HEK293 (cell line): ENCODE results near the gene SLC8A2.
A peak's percentile ranks its signal among the peaks of the same experiment; 100 is the strongest.
"Not testable (repeated sequence)": the region's sequence is repeated elsewhere in the genome, so short reads cannot be mapped to it uniquely, and the experiment has no call there.

Source experiments
- CTCF ChIA-PET: fragments of 350-600 bp; formaldehyde crosslinking; extraction: SDS; loops from one replicate; lab custom pipeline; 2021; ENCODE audit warnings: antibody characterized with exemption; lab: Yijun Ruan, JAX
- POLR2A ChIA-PET: fragments of 300-600 bp; formaldehyde crosslinking; extraction: SDS; loops from one replicate; lab custom pipeline; 2020; ENCODE audit warnings: antibody characterized with exemption, inconsistent platforms; lab: Yijun Ruan, JAX
- H3K27ac ChIP-seq: fragments of 200-500 bp; sonication (Bioruptor generic); 2 replicates; pipeline ENCODE4 v1.5.1; 2014; ENCODE audit warnings: low read depth, low read length, control low read depth, inconsistent platforms; ENCODE audit errors: extremely low read depth
- H3K36me3 ChIP-seq, 2 experiments: fragments of 200-500 bp in 1 of 2; sonication (Bioruptor generic) in 1 of 2; 1 replicate in 1 of 2; 2 replicates in 1 of 2; pipeline ENCODE4 v1.5.1; 2014 to 2017; ENCODE audit warnings: inconsistent platforms in 2 of 2, low read length in 2 of 2; ENCODE audit not compliant: control insufficient read depth in 2 of 2, insufficient read depth in 1 of 2
- H3K4me1 ChIP-seq: fragments of 200-500 bp; sonication (Bioruptor generic); 2 replicates; pipeline ENCODE4 v1.5.1; 2014; ENCODE audit warnings: mild to moderate bottlenecking, low read length, inconsistent platforms; ENCODE audit not compliant: control insufficient read depth, insufficient read depth
- H3K4me3 ChIP-seq: 2 replicates; pipeline ENCODE4 v1.5.1; 2011; ENCODE audit warnings: low read depth, mild to moderate bottlenecking, control low read depth, low read length, moderate library complexity
- H3K9me3 ChIP-seq: fragments of 200-500 bp; sonication (Bioruptor generic); 2 replicates; pipeline ENCODE4 v1.5.1; 2014; ENCODE audit warnings: low read depth, low read length, inconsistent platforms; ENCODE audit not compliant: control insufficient read depth, insufficient read depth
- GLI4 ChIP-seq: fragments of 450-650 bp; formaldehyde crosslinking; IDR thresholded peaks from 2 replicates; pipeline ENCODE4 v1.5.1; 2016; ENCODE audit warnings: missing biosample characterization, missing genetic modification characterization
- KLF1 ChIP-seq: fragments of 450-650 bp; formaldehyde crosslinking; IDR thresholded peaks from 2 replicates; pipeline ENCODE4 v1.5.1; 2016; ENCODE audit warnings: missing biosample characterization, missing genetic modification characterization
- ZBTB20 ChIP-seq: fragments of 450-650 bp; formaldehyde crosslinking; IDR thresholded peaks from 2 replicates; pipeline ENCODE4 v1.5.1; 2016; ENCODE audit warnings: missing biosample characterization, missing genetic modification characterization
- ZEB2 ChIP-seq: fragments of 450-650 bp; formaldehyde crosslinking; IDR thresholded peaks from 2 replicates; pipeline ENCODE4 v1.5.1; 2016; ENCODE audit warnings: missing biosample characterization, missing genetic modification characterization
- ZNF121 ChIP-seq: fragments of 450-650 bp; formaldehyde crosslinking; IDR thresholded peaks from 2 replicates; pipeline ENCODE4 v1.5.1; 2016; ENCODE audit warnings: missing biosample characterization, missing genetic modification characterization
- ZNF23 ChIP-seq: fragments of 450-650 bp; formaldehyde crosslinking; IDR thresholded peaks from 2 replicates; pipeline ENCODE4 v1.5.1; 2016; ENCODE audit warnings: missing biosample characterization, missing genetic modification characterization, borderline replicate concordance
- ZNF341 ChIP-seq: fragments of 450-650 bp; formaldehyde crosslinking; IDR thresholded peaks from 2 replicates; pipeline ENCODE4; 2016; ENCODE audit warnings: low read depth, missing biosample characterization, missing genetic modification characterization
- ZNF529 ChIP-seq: fragments of 450-650 bp; formaldehyde crosslinking; IDR thresholded peaks from 2 replicates; pipeline ENCODE4 v1.5.1; 2017; ENCODE audit warnings: missing genetic modification characterization, missing biosample characterization; ENCODE audit not compliant: insufficient replicate concordance
- ZNF621 ChIP-seq: fragments of 450-650 bp; formaldehyde crosslinking; IDR thresholded peaks from 2 replicates; pipeline ENCODE4 v1.5.1; 2017; ENCODE audit warnings: missing biosample characterization, missing genetic modification characterization
- ZNF629 ChIP-seq: fragments of 450-650 bp; formaldehyde crosslinking; IDR thresholded peaks from 2 replicates; pipeline ENCODE4 v1.5.1; 2017; ENCODE audit warnings: missing biosample characterization, missing genetic modification characterization
- ZNF776 ChIP-seq: fragments of 450-650 bp; formaldehyde crosslinking; IDR thresholded peaks from 2 replicates; pipeline ENCODE4 v1.5.0; 2017; ENCODE audit warnings: missing biosample characterization, missing genetic modification characterization, borderline replicate concordance
- TF ChIP-seq, protein P1 (sequence below): fragments of 450-650 bp; formaldehyde crosslinking; IDR thresholded peaks from 2 replicates; pipeline ENCODE4 v1.5.1; 2016; ENCODE audit warnings: missing biosample characterization, missing genetic modification characterization
- TF ChIP-seq, protein P2 (sequence below): fragments of 450-650 bp; formaldehyde crosslinking; IDR thresholded peaks from 2 replicates; pipeline ENCODE4 v1.5.1; 2017; ENCODE audit warnings: missing biosample characterization, missing genetic modification characterization
- TF ChIP-seq, protein P3 (sequence below): fragments of 450-650 bp; IDR thresholded peaks from 2 replicates; pipeline ENCODE4 v1.5.1; 2018; ENCODE audit warnings: missing biosample characterization, missing genetic modification characterization
- TF ChIP-seq, protein P4 (sequence below): fragments of 450-650 bp; formaldehyde crosslinking; IDR thresholded peaks from 2 replicates; pipeline ENCODE4; 2016; ENCODE audit warnings: missing biosample characterization, missing genetic modification characterization
- TF ChIP-seq, protein P5 (sequence below): fragments of 450-650 bp; formaldehyde crosslinking; IDR thresholded peaks from 2 replicates; pipeline ENCODE4 v1.5.1; 2016; ENCODE audit warnings: missing biosample characterization, missing genetic modification characterization

The SLC8A2 gene

DNA sequence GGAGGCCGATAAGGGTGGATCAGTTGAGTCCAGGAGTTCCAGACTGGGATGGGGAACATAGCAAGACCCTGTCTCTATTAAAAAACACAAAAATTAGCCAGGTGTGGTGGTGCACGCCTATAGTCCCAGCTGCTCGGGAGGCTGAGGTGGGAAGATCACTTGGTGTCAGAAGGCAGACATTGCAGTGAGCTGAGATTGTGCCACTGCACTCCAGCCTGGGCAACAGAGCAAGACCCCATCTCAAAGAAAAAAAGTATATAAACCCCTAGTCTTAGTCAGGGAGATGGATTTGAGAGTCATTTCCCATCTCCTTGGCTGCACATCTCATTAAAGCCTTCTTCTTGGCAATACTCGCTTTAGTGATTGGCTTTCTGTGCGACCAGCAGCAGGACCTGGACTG lies 87.8 kb downstream of the SLC8A2 start:
- POLR2A ChIA-PET: interaction anchor here (0.6 to 0.7 kb wide), 2 partner anchors 35 to 108 kb away, joined by 3 to 10 read pairs; partner anchors contain the start of gene DHX34
- peak; percentile 92 for TF ChIP-seq ZNF121 (tag by site-specific recombination)
- TF ChIP-seq, protein P1, sequence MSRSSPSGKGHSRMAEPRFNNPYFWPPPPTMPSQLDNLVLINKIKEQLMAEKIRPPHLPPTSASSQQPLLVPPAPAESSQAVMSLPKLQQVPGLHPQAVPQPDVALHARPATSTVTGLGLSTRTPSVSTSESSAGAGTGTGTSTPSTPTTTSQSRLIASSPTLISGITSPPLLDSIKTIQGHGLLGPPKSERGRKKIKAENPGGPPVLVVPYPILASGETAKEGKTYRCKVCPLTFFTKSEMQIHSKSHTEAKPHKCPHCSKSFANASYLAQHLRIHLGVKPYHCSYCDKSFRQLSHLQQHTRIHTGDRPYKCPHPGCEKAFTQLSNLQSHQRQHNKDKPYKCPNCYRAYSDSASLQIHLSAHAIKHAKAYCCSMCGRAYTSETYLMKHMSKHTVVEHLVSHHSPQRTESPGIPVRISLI (tag by site-specific recombination): 0 out of 2 replicates have a peak, but pooled peaks have one; percentile 58
- H3K27ac ChIP-seq, H3K4me1 ChIP-seq, H3K9me3 ChIP-seq, H3K4me3 ChIP-seq: not testable (repeated sequence)
- CTCF ChIA-PET: interaction anchor here (0.6 to 1.5 kb wide), 4 partner anchors 8 to 32 kb away, joined by 3 to 18 read pairs (median 4); no protein-coding TSS in a partner anchor
- peaks cover 11 to 34% of the 10 kb centered on the region in 2 experiments for H3K36me3 ChIP-seq

DNA sequence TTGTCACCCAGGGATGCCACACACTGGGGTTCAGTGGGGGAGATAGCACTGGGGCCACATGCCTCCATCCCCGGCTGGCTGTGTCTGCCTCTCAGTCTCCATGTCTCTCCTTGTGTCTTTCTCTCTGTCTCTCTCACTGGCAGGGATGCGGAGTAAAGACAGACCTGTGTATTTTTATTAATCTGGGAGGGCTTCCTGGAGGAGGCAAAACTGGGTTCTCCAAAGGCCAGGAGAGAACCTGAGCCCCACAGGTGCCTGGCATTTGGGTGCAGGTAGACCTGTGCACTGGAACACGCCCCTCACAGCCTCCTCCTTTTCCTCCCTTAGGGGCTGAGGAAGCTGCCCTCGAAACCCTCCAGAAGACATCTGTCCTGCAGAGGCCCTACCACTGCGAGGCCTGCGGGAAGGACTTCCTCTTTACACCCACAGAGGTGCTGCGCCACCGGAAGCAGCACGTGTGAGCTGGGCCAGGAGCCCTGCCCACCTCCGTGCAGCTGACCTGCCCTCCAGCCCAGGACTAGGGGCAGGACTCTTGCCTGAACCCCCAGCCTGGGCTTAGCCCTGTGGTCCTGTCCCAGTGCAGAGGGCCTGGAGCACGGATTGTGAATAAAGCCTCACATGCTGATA lies 89.9 kb downstream of the SLC8A2 start:
- H3K4me3 ChIP-seq: no peak overlapping the region
- H3K27ac ChIP-seq: no peak overlapping the region
- H3K36me3 ChIP-seq: peaks cover 13 to 51% of the 10 kb centered on the region in 2 experiments
- ChIA-PET POLR2A (no interaction called here), CTCF (interaction anchor here (2.1 kb wide), 1 partner anchor 9 kb away, joined by 13 read pairs; no protein-coding TSS in a partner anchor)
- TF ChIP-seq ZBTB20 (tag by site-specific recombination) (no peak), ZNF529 (tag by site-specific recombination) (no peak)
- TF ChIP-seq, protein P2, sequence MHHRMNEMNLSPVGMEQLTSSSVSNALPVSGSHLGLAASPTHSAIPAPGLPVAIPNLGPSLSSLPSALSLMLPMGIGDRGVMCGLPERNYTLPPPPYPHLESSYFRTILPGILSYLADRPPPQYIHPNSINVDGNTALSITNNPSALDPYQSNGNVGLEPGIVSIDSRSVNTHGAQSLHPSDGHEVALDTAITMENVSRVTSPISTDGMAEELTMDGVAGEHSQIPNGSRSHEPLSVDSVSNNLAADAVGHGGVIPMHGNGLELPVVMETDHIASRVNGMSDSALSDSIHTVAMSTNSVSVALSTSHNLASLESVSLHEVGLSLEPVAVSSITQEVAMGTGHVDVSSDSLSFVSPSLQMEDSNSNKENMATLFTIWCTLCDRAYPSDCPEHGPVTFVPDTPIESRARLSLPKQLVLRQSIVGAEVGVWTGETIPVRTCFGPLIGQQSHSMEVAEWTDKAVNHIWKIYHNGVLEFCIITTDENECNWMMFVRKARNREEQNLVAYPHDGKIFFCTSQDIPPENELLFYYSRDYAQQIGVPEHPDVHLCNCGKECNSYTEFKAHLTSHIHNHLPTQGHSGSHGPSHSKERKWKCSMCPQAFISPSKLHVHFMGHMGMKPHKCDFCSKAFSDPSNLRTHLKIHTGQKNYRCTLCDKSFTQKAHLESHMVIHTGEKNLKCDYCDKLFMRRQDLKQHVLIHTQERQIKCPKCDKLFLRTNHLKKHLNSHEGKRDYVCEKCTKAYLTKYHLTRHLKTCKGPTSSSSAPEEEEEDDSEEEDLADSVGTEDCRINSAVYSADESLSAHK: peak; percentile 16; the same call in 1 of the 2 replicates
- H3K9me3 ChIP-seq: no peaks in the 10 kb centered on the region
- no peaks in the 10 kb centered on the region; the same call in 1 of the 2 replicates for H3K4me1 ChIP-seq

DNA sequence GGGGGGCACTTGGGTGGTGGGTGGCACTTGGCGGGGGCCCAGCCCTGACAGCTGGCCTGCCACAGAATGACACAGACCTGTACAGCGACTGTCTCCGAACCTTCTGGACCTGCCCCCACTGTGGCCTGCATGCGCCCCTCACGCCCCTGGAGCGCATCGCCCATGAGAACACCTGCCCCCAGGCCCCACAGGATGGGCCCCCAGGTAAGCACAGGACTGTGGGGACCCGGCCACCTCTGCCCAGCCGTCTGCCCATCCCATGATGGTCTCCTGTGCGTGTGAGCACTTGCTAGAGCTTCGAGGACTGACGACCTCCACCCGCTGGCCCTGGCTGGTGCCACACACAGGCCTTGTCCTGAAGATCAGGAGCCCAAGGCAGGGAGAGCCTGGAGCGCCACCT lies 90.6 kb downstream of the SLC8A2 start:
- Histone ChIP-seq H3K27ac (no peak overlapping the region), H3K36me3 (peaks cover 13 to 58% of the 10 kb centered on the region in 2 experiments), H3K4me3 (no peak overlapping the region), H3K9me3 (no peaks in the 10 kb centered on the region), H3K4me1 (no peaks in the 10 kb centered on the region; the same call in 1 of the 2 replicates)
- POLR2A ChIA-PET: interaction anchor here (1.2 kb wide), 1 partner anchor 32 kb away, joined by 3 read pairs; the partner anchor contains the start of gene DHX34
- CTCF ChIA-PET: interaction anchor here (2.1 kb wide), 1 partner anchor 10 kb away, joined by 13 read pairs; no protein-coding TSS in a partner anchor
- no peak for TF ChIP-seq GLI4 (tag by site-specific recombination)
- TF ChIP-seq ZNF341 (tag by site-specific recombination): no peak
- TF ChIP-seq KLF1 (tag by site-specific recombination): no peak
- TF ChIP-seq ZNF23 (tag by site-specific recombination): no peak
- TF ChIP-seq, protein P3, sequence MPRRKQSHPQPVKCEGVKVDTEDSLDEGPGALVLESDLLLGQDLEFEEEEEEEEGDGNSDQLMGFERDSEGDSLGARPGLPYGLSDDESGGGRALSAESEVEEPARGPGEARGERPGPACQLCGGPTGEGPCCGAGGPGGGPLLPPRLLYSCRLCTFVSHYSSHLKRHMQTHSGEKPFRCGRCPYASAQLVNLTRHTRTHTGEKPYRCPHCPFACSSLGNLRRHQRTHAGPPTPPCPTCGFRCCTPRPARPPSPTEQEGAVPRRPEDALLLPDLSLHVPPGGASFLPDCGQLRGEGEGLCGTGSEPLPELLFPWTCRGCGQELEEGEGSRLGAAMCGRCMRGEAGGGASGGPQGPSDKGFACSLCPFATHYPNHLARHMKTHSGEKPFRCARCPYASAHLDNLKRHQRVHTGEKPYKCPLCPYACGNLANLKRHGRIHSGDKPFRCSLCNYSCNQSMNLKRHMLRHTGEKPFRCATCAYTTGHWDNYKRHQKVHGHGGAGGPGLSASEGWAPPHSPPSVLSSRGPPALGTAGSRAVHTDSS (tag by site-specific recombination): no peak
- TF ChIP-seq ZNF621: no peak
- no peak for TF ChIP-seq ZNF629 (tag by site-specific recombination)
- no peak for TF ChIP-seq ZNF776 (tag by site-specific recombination)
- TF ChIP-seq, protein P4, sequence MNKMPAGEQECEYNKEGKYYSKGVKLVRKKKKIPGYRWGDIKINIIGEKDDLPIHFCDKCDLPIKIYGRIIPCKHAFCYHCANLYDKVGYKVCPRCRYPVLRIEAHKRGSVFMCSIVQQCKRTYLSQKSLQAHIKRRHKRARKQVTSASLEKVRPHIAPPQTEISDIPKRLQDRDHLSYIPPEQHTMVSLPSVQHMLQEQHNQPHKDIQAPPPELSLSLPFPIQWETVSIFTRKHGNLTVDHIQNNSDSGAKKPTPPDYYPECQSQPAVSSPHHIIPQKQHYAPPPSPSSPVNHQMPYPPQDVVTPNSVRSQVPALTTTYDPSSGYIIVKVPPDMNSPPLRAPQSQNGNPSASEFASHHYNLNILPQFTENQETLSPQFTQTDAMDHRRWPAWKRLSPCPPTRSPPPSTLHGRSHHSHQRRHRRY (tag by site-specific recombination): no peak
- TF ChIP-seq, protein P5, sequence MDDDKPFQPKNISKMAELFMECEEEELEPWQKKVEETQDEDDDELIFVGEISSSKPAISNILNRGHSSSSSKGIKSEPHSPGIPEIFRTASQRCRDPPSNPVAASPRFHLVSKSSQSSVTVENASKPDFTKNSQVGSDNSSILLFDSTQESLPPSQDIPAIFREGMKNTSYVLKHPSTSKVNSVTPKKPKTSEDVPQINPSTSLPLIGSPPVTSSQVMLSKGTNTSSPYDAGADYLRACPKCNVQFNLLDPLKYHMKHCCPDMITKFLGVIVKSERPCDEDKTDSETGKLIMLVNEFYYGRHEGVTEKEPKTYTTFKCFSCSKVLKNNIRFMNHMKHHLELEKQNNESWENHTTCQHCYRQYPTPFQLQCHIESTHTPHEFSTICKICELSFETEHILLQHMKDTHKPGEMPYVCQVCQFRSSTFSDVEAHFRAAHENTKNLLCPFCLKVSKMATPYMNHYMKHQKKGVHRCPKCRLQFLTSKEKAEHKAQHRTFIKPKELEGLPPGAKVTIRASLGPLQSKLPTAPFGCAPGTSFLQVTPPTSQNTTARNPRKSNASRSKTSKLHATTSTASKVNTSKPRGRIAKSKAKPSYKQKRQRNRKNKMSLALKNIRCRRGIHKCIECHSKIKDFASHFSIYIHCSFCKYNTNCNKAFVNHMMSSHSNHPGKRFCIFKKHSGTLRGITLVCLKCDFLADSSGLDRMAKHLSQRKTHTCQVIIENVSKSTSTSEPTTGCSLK (tag by site-specific recombination): no peak
- no peak for TF ChIP-seq ZBTB20 (tag by site-specific recombination)
- TF ChIP-seq ZEB2 (tag by site-specific recombination): no peak
